ENCODE results near the gene RFTN2.

- TF ChIP-seq POLR2A (IDR thresholded peaks at IDR 0.05) (no peak), CTCF (IDR thresholded peaks at IDR 0.05) (peak in 2 of 3 donors; percentile 9 to 27)
Measured at GRCh38 chr2:197615016-197615652, 60.3 kb downstream of the RFTN2 start.
